ENCODE measurements around the gene LRP3. TPM values are rescaled to one million over a fixed set of nuclear protein-coding genes. Genes with fewer than 3 reads are reported as not detected.

The LRP3 gene
- total and polyA plus RNA-seq, 2 experiments from 2014 or later = 3.5 to 62.7 TPM

DNA sequence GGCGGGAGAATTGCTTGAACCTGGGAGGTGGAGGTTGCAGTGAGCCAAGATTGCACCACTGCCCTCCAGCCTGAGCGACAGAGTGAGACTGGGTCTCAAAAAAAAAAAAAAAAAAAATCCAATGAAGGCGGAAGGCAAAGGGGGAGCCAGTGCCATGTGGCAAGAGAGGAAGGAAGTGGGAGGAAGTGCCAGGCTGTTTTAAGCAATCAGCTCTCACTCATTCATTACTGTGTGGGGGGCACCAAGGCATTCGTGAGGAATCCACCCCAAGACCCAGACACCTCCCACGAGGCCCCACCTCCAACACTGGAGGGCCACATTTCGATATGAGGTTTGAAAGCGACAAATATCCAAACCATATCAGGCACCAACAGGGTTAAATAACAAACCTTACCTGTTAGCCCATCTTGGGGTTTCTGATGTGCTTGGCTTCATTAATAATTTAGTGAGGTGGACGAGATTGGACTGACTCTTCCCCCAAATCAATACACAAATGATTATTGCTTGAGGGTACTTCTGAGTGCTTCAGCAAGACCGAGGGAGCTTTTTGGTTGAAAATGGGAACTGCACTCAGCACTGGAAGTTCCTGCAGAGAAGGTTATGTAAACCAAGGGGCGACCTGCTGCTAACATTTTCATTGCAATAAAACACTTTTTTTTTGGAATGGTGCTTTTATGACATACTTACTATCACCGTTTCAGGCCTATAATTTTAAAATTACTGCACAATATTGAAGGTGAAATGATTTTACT is 7.5 kb upstream of the LRP3 start:
- H3K4me3 ChIP-seq = no peak overlapping the region
- no peaks in the 10 kb centered on the region for H3K36me3 Mint-ChIP-seq (ENCODE audit: low read depth)
- no peak for DNase-seq (ENCODE audit: low spot score)

More for the DNA sequence above, 7.5 kb upstream of the LRP3 start:
- no peaks in the 10 kb centered on the region for H4K20me1 ChIP-seq (replicated peaks; ENCODE audit: insufficient read depth)
- no peaks in the 10 kb centered on the region for H3K79me2 ChIP-seq (replicated peaks; ENCODE audit: insufficient read depth)
- Mint-ChIP-seq H3K27me3 (ENCODE audit: insufficient read depth, low read depth, poor library complexity) (peaks cover 12% of the 10 kb centered on the region), H3K27ac (no peak overlapping the region), H3K9me3 (no peaks in the 10 kb centered on the region), H3K4me3 (peak overlapping the region; percentile 48; the same call in 2 of the 3 replicates), H3K4me1 (peaks cover 10% of the 10 kb centered on the region)
- peak overlapping the region; percentile 38 for H3K4me2 ChIP-seq
- H3K4me1 ChIP-seq (ENCODE audit: insufficient read depth) = peaks cover 6% of the 10 kb centered on the region
- no peak for TF ChIP-seq ZNF331 (CRISPR knock-in tag; IDR thresholded peaks at IDR 0.05; ENCODE audit: low read depth)
- no peak for TF ChIP-seq JUNB (IDR thresholded peaks at IDR 0.05; ENCODE audit: unreplicated experiment)
- TF ChIP-seq, protein P1, sequence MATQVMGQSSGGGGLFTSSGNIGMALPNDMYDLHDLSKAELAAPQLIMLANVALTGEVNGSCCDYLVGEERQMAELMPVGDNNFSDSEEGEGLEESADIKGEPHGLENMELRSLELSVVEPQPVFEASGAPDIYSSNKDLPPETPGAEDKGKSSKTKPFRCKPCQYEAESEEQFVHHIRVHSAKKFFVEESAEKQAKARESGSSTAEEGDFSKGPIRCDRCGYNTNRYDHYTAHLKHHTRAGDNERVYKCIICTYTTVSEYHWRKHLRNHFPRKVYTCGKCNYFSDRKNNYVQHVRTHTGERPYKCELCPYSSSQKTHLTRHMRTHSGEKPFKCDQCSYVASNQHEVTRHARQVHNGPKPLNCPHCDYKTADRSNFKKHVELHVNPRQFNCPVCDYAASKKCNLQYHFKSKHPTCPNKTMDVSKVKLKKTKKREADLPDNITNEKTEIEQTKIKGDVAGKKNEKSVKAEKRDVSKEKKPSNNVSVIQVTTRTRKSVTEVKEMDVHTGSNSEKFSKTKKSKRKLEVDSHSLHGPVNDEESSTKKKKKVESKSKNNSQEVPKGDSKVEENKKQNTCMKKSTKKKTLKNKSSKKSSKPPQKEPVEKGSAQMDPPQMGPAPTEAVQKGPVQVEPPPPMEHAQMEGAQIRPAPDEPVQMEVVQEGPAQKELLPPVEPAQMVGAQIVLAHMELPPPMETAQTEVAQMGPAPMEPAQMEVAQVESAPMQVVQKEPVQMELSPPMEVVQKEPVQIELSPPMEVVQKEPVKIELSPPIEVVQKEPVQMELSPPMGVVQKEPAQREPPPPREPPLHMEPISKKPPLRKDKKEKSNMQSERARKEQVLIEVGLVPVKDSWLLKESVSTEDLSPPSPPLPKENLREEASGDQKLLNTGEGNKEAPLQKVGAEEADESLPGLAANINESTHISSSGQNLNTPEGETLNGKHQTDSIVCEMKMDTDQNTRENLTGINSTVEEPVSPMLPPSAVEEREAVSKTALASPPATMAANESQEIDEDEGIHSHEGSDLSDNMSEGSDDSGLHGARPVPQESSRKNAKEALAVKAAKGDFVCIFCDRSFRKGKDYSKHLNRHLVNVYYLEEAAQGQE (IDR thresholded peaks at IDR 0.05; ENCODE audit: unreplicated experiment) = no peak
- no peak for TF ChIP-seq EZH2 (IDR thresholded peaks at IDR 0.05; ENCODE audit: low read depth, unreplicated experiment)
- TF ChIP-seq ZNF114 (CRISPR knock-in tag; IDR thresholded peaks at IDR 0.05) = no peak
- TF ChIP-seq, protein P2, sequence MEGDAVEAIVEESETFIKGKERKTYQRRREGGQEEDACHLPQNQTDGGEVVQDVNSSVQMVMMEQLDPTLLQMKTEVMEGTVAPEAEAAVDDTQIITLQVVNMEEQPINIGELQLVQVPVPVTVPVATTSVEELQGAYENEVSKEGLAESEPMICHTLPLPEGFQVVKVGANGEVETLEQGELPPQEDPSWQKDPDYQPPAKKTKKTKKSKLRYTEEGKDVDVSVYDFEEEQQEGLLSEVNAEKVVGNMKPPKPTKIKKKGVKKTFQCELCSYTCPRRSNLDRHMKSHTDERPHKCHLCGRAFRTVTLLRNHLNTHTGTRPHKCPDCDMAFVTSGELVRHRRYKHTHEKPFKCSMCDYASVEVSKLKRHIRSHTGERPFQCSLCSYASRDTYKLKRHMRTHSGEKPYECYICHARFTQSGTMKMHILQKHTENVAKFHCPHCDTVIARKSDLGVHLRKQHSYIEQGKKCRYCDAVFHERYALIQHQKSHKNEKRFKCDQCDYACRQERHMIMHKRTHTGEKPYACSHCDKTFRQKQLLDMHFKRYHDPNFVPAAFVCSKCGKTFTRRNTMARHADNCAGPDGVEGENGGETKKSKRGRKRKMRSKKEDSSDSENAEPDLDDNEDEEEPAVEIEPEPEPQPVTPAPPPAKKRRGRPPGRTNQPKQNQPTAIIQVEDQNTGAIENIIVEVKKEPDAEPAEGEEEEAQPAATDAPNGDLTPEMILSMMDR (conservative IDR thresholded peaks at IDR 0.05; ENCODE audit: low read depth in 2 of 2) = no peak
- TF ChIP-seq, protein P3, sequence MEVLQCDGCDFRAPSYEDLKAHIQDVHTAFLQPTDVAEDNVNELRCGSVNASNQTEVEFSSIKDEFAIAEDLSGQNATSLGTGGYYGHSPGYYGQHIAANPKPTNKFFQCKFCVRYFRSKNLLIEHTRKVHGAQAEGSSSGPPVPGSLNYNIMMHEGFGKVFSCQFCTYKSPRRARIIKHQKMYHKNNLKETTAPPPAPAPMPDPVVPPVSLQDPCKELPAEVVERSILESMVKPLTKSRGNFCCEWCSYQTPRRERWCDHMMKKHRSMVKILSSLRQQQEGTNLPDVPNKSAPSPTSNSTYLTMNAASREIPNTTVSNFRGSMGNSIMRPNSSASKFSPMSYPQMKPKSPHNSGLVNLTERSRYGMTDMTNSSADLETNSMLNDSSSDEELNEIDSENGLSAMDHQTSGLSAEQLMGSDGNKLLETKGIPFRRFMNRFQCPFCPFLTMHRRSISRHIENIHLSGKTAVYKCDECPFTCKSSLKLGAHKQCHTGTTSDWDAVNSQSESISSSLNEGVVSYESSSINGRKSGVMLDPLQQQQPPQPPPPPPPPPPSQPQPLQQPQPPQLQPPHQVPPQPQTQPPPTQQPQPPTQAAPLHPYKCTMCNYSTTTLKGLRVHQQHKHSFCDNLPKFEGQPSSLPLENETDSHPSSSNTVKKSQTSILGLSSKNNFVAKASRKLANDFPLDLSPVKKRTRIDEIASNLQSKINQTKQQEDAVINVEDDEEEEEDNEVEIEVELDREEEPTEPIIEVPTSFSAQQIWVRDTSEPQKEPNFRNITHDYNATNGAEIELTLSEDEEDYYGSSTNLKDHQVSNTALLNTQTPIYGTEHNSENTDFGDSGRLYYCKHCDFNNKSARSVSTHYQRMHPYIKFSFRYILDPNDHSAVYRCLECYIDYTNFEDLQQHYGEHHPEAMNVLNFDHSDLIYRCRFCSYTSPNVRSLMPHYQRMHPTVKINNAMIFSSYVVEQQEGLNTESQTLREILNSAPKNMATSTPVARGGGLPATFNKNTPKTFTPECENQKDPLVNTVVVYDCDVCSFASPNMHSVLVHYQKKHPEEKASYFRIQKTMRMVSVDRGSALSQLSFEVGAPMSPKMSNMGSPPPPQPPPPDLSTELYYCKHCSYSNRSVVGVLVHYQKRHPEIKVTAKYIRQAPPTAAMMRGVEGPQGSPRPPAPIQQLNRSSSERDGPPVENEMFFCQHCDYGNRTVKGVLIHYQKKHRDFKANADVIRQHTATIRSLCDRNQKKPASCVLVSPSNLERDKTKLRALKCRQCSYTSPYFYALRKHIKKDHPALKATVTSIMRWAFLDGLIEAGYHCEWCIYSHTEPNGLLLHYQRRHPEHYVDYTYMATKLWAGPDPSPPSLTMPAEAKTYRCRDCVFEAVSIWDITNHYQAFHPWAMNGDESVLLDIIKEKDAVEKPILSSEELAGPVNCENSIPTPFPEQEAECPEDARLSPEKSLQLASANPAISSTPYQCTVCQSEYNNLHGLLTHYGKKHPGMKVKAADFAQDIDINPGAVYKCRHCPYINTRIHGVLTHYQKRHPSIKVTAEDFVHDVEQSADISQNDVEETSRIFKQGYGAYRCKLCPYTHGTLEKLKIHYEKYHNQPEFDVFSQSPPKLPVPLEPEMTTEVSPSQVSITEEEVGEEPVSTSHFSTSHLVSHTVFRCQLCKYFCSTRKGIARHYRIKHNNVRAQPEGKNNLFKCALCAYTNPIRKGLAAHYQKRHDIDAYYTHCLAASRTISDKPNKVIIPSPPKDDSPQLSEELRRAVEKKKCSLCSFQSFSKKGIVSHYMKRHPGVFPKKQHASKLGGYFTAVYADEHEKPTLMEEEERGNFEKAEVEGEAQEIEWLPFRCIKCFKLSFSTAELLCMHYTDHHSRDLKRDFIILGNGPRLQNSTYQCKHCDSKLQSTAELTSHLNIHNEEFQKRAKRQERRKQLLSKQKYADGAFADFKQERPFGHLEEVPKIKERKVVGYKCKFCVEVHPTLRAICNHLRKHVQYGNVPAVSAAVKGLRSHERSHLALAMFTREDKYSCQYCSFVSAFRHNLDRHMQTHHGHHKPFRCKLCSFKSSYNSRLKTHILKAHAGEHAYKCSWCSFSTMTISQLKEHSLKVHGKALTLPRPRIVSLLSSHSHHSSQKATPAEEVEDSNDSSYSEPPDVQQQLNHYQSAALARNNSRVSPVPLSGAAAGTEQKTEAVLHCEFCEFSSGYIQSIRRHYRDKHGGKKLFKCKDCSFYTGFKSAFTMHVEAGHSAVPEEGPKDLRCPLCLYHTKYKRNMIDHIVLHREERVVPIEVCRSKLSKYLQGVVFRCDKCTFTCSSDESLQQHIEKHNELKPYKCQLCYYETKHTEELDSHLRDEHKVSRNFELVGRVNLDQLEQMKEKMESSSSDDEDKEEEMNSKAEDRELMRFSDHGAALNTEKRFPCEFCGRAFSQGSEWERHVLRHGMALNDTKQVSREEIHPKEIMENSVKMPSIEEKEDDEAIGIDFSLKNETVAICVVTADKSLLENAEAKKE (CRISPR knock-in tag; IDR thresholded peaks at IDR 0.05) = no peak
- no peak for TF ChIP-seq STAT1 (IDR thresholded peaks at IDR 0.05; ENCODE audit: unreplicated experiment)
- TF ChIP-seq CREB1 (CRISPR knock-in tag; IDR thresholded peaks at IDR 0.05; ENCODE audit: low read depth) = no peak
- no peak for TF ChIP-seq NANOG (IDR thresholded peaks at IDR 0.05; ENCODE audit: borderline replicate concordance)
- no peak for ATAC-seq
- H3K9me2 ChIP-seq (ENCODE audit: insufficient read depth) = no peaks in the 10 kb centered on the region
- H2AFZ ChIP-seq = peak overlapping the region; percentile 86; the same call in 1 of the 2 replicates
- no peaks in the 10 kb centered on the region for H3K27me3 ChIP-seq (ENCODE audit: insufficient read depth)
- no peak overlapping the region for H3K27ac ChIP-seq (ENCODE audit: low read depth)
- H3K36me3 ChIP-seq (ENCODE audit: insufficient read depth) = no peaks in the 10 kb centered on the region
- H3F3A ChIP-seq (replicated peaks; ENCODE audit: low read depth) = peaks cover 3% of the 10 kb centered on the region; the same call in 1 of the 2 replicates
